A673 (cell line): Measurements from ENCODE around the gene SUDS3. TPM values are rescaled to one million over a fixed set of nuclear protein-coding genes. Genes with fewer than 3 reads are reported as not detected.

Source experiments
- BruUV-seq: library from RNA; stranded (reverse); fragments of 400-500 nt; replicated peaks from 2 replicates; lab custom pipeline; 2021; lab: Mats Ljungman, UMichigan
- CTCF ChIA-PET: fragments of 300-600 bp; sonication (Branson Sonifier 250); formaldehyde crosslinking; loops from one replicate; lab custom pipeline; 2022; ENCODE audit warnings: antibody characterized with exemption; lab: Charles Lee
- POLR2A ChIA-PET: fragments of 300-600 bp; sonication (Branson Sonifier 250); formaldehyde crosslinking; loops from one replicate; lab custom pipeline; 2022; ENCODE audit warnings: antibody characterized with exemption; ENCODE audit not compliant: low non-redundant PET; lab: Charles Lee
- DNase-seq: peaks from one replicate; pipeline ENCODE4 v3.0.0-alpha.2; 2015; ENCODE audit warnings: low spot score
- H3K27ac ChIP-seq: fragments of 200-600 bp; sonication (generic); 2 replicates; pipeline ENCODE4 v1.5.1; 2016; ENCODE audit warnings: mixed run types, low read depth, mild to moderate bottlenecking, mixed read lengths, antibody characterized with exemption, low read length; ENCODE audit not compliant: poor library complexity, severe bottlenecking
- H3K27me3 ChIP-seq: fragments of 200-600 bp; sonication (generic); replicated peaks from 2 replicates; pipeline ENCODE4 v1.6.1; 2017; ENCODE audit warnings: mixed run types, low read depth, mild to moderate bottlenecking, mixed read lengths, antibody characterized with exemption, low read length; ENCODE audit not compliant: insufficient read depth, poor library complexity
- H3K36me3 ChIP-seq: fragments of 200-600 bp; sonication (generic); 2 replicates; pipeline ENCODE4 v1.6.1; 2016; ENCODE audit warnings: mixed run types, mild to moderate bottlenecking, mixed read lengths, antibody characterized with exemption, low read length; ENCODE audit not compliant: insufficient read depth, poor library complexity, severe bottlenecking
- H3K4me1 ChIP-seq: fragments of 200-600 bp; sonication (generic); 2 replicates; pipeline ENCODE4 v1.6.1; 2017; ENCODE audit warnings: mixed run types, mild to moderate bottlenecking, mixed read lengths, antibody characterized with exemption, low read length; ENCODE audit not compliant: insufficient read depth, poor library complexity, severe bottlenecking
- H3K4me3 ChIP-seq: fragments of 200-600 bp; sonication (generic); 2 replicates; pipeline ENCODE4 v1.5.1; 2016; ENCODE audit warnings: low read depth, mixed run types, mild to moderate bottlenecking, mixed read lengths, low read length; ENCODE audit not compliant: poor library complexity, severe bottlenecking
- H3K9me3 ChIP-seq: fragments of 200-600 bp; sonication (generic); 2 replicates; pipeline ENCODE4 v1.6.1; 2016; ENCODE audit warnings: mixed run types, low read depth, mild to moderate bottlenecking, mixed read lengths, antibody characterized with exemption, low read length; ENCODE audit not compliant: poor library complexity, severe bottlenecking
- EZH2 ChIP-seq: fragments of 200-600 bp; sonication (generic); IDR thresholded peaks from 2 replicates; pipeline ENCODE4 v1.6.1; 2017; ENCODE audit warnings: borderline replicate concordance, low read depth, mild to moderate bottlenecking, mixed read lengths, antibody characterized with exemption, low read length; ENCODE audit not compliant: poor library complexity, severe bottlenecking
- intact Hi-C: fragments of 100-400 bp; cut with micrococcal nuclease; formaldehyde crosslinking; loops from one replicate; pipeline ENCODE4 v1.10.0; 2022; ENCODE audit not compliant: unreplicated experiment
- total RNA-seq: library from RNA; stranded (reverse); gene quantifications from 2 replicates; pipeline ENCODE4 v1.2.3, GENCODE V29; 2021
- TF ChIP-seq, protein P1 (sequence below): fragments of 300-800, 200-600 bp; sonication (generic); conservative IDR thresholded peaks from 2 replicates; pipeline ENCODE4 v1.5.1; 2017; ENCODE audit warnings: low read depth, mild to moderate bottlenecking, antibody characterized with exemption, low read length, moderate library complexity, mixed read lengths

The SUDS3 gene
- total RNA-seq, 1 experiment from 2014 or later: 50.0 TPM

DNA sequence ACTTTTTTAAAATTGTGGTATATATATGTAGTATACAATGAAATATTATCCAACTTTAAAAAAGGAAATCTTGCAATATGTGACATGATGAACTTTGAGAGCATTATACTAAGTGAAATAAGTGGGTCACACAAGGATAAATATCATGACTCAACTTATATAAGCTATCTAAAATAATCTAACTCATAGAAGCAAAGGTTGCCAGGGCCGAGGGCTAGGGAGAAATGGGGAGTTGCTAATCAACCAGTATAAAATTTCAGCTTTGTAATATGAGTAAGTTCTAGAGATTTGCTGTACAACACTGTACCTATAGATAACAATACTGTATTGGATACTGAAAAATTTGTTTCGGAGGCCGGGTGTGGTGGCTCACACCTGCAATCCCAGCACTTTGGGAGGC, 42.1 kb upstream of the SUDS3 start:
- ChIA-PET POLR2A (interaction anchor here (0.6 kb wide), 2 partner anchors 351 to 1867 kb away, joined by 8 to 13 read pairs; no protein-coding TSS in a partner anchor), CTCF (no interaction called here)
- no peaks in the 10 kb centered on the region for H3K9me3 ChIP-seq
- peaks cover 75% of the 10 kb centered on the region for H3K4me1 ChIP-seq
- TF ChIP-seq, protein P1, sequence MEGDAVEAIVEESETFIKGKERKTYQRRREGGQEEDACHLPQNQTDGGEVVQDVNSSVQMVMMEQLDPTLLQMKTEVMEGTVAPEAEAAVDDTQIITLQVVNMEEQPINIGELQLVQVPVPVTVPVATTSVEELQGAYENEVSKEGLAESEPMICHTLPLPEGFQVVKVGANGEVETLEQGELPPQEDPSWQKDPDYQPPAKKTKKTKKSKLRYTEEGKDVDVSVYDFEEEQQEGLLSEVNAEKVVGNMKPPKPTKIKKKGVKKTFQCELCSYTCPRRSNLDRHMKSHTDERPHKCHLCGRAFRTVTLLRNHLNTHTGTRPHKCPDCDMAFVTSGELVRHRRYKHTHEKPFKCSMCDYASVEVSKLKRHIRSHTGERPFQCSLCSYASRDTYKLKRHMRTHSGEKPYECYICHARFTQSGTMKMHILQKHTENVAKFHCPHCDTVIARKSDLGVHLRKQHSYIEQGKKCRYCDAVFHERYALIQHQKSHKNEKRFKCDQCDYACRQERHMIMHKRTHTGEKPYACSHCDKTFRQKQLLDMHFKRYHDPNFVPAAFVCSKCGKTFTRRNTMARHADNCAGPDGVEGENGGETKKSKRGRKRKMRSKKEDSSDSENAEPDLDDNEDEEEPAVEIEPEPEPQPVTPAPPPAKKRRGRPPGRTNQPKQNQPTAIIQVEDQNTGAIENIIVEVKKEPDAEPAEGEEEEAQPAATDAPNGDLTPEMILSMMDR: no peak
- no peak for TF ChIP-seq EZH2
- no peak overlapping the region for H3K27ac ChIP-seq
- no peaks in the 10 kb centered on the region for H3K27me3 ChIP-seq
- intact Hi-C loops: no loop called here
- H3K36me3 ChIP-seq: no peaks in the 10 kb centered on the region
- no TSS peak for BruUV-seq
- H3K4me3 ChIP-seq: no peak overlapping the region
- no peak for DNase-seq

DNA sequence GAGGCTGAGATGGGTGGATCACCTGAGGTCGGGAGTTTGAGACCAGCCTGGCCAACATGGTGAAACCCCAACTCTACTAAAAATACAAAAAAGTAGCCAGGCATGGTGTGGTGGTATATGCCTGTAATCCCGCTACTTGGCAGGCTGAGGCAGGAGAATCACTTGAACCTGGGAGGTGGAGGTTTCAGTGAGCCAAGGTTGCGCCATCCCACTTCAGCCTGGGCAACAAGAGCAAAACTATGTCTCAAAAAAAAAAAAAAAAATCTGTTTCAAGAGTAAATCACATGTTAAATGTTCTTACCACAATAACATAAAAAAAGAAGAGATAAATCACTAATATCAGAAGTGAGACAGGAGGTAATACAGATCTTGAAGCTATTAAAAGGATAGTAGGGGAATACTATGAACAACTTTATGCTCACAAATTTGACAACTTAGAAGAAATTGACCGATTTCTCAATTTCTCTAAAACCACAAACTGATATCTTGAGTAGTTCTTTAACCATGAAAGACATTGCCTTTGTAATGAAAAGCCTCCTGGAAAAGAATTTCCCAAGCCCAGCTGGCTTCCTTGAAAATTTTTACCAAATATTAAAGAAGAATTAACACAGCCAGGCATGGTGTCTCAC, 41.3 kb upstream of the SUDS3 start:
- no peak for DNase-seq
- POLR2A ChIA-PET: no interaction called here
- no peaks in the 10 kb centered on the region for H3K27me3 ChIP-seq
- H3K9me3 ChIP-seq: no peaks in the 10 kb centered on the region
- H3K27ac ChIP-seq: no peak overlapping the region
- intact Hi-C loops: no loop called here
- H3K4me1 ChIP-seq: peaks cover 75% of the 10 kb centered on the region
- BruUV-seq: no TSS peak
- TF ChIP-seq EZH2: no peak
- TF ChIP-seq, protein P1: no peak
- no peaks in the 10 kb centered on the region for H3K36me3 ChIP-seq
- CTCF ChIA-PET: no interaction called here
- no peak overlapping the region for H3K4me3 ChIP-seq

DNA sequence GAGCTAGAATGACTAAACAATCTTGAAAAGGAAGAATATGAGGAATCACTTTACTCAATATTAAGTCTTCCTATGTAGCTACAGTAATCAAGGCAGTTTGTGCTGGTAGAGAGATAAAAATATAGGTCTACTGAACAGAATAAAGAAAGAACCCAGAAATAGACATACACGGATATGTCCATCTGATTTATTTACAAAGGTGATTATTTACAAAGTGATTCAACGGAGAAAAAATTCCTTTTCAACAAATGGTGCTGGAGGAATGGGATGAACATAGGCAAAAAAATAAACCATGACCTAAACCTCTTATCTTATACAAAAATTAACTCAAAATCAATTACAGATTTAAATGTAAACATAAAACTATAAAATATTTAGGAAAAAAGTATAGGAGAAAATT, 40.2 kb upstream of the SUDS3 start:
- Histone ChIP-seq H3K27ac (peak overlapping the region; percentile 59), H3K9me3 (no peaks in the 10 kb centered on the region), H3K4me3 (no peak overlapping the region), H3K27me3 (no peaks in the 10 kb centered on the region), H3K36me3 (no peaks in the 10 kb centered on the region), H3K4me1 (peaks cover 71% of the 10 kb centered on the region)
- POLR2A ChIA-PET: no interaction called here
- TF ChIP-seq, protein P1: no peak
- TF ChIP-seq EZH2: no peak
- BruUV-seq: no TSS peak
- no peak for DNase-seq
- intact Hi-C loops: no loop called here
- CTCF ChIA-PET: no interaction called here
